HUDEP-2 (cell line): ENCODE data around the gene MTUS2.

Experiments
- DNase-seq, 76 experiments: peaks; one replicate each; lab custom pipeline; 2025; ENCODE audit not compliant: unreplicated experiment in 76 of 76; lab: John Stamatoyannopoulos, UW

MTUS2 gene

GRCh38 chr13:29435125-29435911, 615.2 kb downstream of the MTUS2 start:
- DNase-seq, result no peak

- DNase-seq, result no peak
Observed at GRCh38 chr13:29436291-29436690, 616.2 kb downstream of the MTUS2 start.

- no peak for DNase-seq
Observed at GRCh38 chr13:29436721-29437280, 616.7 kb downstream of the MTUS2 start.

GRCh38 chr13:29438769-29439168, 618.6 kb downstream of the MTUS2 start:
- DNase-seq, result no peak

GRCh38 chr13:29439601-29440388, 619.7 kb downstream of the MTUS2 start:
- DNase-seq, result no peak

- DNase-seq, result no peak
Observed at GRCh38 chr13:29441306-29441705, 621.2 kb downstream of the MTUS2 start.

- DNase-seq, result no peak
Observed at GRCh38 chr13:29446016-29446415, 625.9 kb downstream of the MTUS2 start.

GRCh38 chr13:29448174-29448573, 628.0 kb downstream of the MTUS2 start:
- DNase-seq, result no peak

- no peak for DNase-seq
Observed at GRCh38 chr13:29449726-29450125, 629.6 kb downstream of the MTUS2 start.

- no peak for DNase-seq
Observed at GRCh38 chr13:29451976-29452375, 631.8 kb downstream of the MTUS2 start.

GRCh38 chr13:29452773-29453616, 632.9 kb downstream of the MTUS2 start:
- no peak for DNase-seq

- DNase-seq, result no peak
Observed at GRCh38 chr13:29453617-29454011, 633.5 kb downstream of the MTUS2 start.

- DNase-seq, result peak in 3 of 76 experiments; percentile 9 to 14 (median 12)
Observed at GRCh38 chr13:29454931-29455481, 634.9 kb downstream of the MTUS2 start.

- DNase-seq, result peak in 49 of 76 experiments; percentile 4 to 84 (median 49)
Observed at GRCh38 chr13:29456419-29456818, 636.3 kb downstream of the MTUS2 start.

- DNase-seq, result peak in 17 of 76 experiments; percentile 8 to 57 (median 31)
Observed at GRCh38 chr13:29457299-29457698, 637.2 kb downstream of the MTUS2 start.

GRCh38 chr13:29458419-29458818, 638.3 kb downstream of the MTUS2 start:
- DNase-seq, result no peak

GRCh38 chr13:29459813-29460355, 639.7 kb downstream of the MTUS2 start:
- peak in 17 of 76 experiments; percentile 13 to 65 (median 37) for DNase-seq

- peak in 10 of 76 experiments; percentile 1 to 48 (median 10) for DNase-seq
Observed at GRCh38 chr13:29464105-29464679, 644.1 kb downstream of the MTUS2 start.

GRCh38 chr13:29465741-29466293, 645.7 kb downstream of the MTUS2 start:
- peak in 9 of 76 experiments; percentile 3 to 32 (median 12) for DNase-seq
